GM12874 (cell line): ENCODE results near the gene ARL8B.

Source experiments
- CTCF ChIP-seq: IDR thresholded peaks from 2 replicates; pipeline ENCODE4 v1.5.1; 2011; ENCODE audit warnings: low read depth, mild to moderate bottlenecking, control low read depth, low read length, moderate library complexity; ENCODE audit not compliant: insufficient read depth

The ARL8B gene

GRCh38 chr3:5141760-5142159, 19.7 kb downstream of the ARL8B start:
- no peak for TF ChIP-seq CTCF

- TF ChIP-seq CTCF, result no peak
Observed at GRCh38 chr3:5143464-5143863, 21.4 kb downstream of the ARL8B start.

- no peak for TF ChIP-seq CTCF
Observed at GRCh38 chr3:5144316-5144994, 22.4 kb downstream of the ARL8B start.

GRCh38 chr3:5145120-5145519, 23.0 kb downstream of the ARL8B start:
- TF ChIP-seq CTCF, result no peak

- TF ChIP-seq CTCF, result no peak
Observed at GRCh38 chr3:5149306-5149880, 27.3 kb downstream of the ARL8B start.

- TF ChIP-seq CTCF, result no peak
Observed at GRCh38 chr3:5151586-5151985, 29.5 kb downstream of the ARL8B start.

GRCh38 chr3:5153074-5153473, 31.0 kb downstream of the ARL8B start:
- TF ChIP-seq CTCF, result no peak

GRCh38 chr3:5155241-5155640, 33.1 kb downstream of the ARL8B start:
- TF ChIP-seq CTCF, result no peak
